Kidney epithelial cell (primary cell): ENCODE data around the gene SUPT5H. TPM values are rescaled to one million over a fixed set of nuclear protein-coding genes. Genes with fewer than 3 reads are reported as not detected.
A peak's percentile ranks its signal among the peaks of the same experiment; 100 is the strongest.

Experiments used
- DNase-seq: peaks from one replicate; pipeline ENCODE4 v3.0.0-alpha.2; 2010; ENCODE audit warnings: low read depth
- H3K27me3 ChIP-seq: 2 replicates; pipeline ENCODE4 v1.6.0; 2011; ENCODE audit warnings: low read length; ENCODE audit not compliant: control insufficient read depth, insufficient read depth
- H3K36me3 ChIP-seq: 2 replicates; pipeline ENCODE4 v1.5.1; 2011; ENCODE audit warnings: low read length; ENCODE audit not compliant: control insufficient read depth, insufficient read depth
- H3K4me3 ChIP-seq: 2 replicates; pipeline ENCODE4 v1.5.1; 2011; ENCODE audit warnings: low read depth, mild to moderate bottlenecking, control low read depth, low read length
- CTCF ChIP-seq: IDR thresholded peaks from 2 replicates; pipeline ENCODE4 v1.5.1; 2011; ENCODE audit warnings: mild to moderate bottlenecking, moderate library complexity, low read length, control low read depth, inconsistent platforms; ENCODE audit not compliant: insufficient read depth, poor library complexity, severe bottlenecking
- total RNA-seq: library from RNA; depleted of rRNA; stranded (reverse); fragments of >200 nt; gene quantifications from 2 replicates; pipeline ENCODE4 v1.2.3, GENCODE V29; 2015

SUPT5H gene
- total RNA-seq, 1 donor from 2014 or later, result 121 TPM

GRCh38 chr19:39415111-39416046 lies 30.0 kb upstream of the SUPT5H start:
- no peak for DNase-seq
- H3K4me3 ChIP-seq, result peak overlapping the region; percentile 96
- no peak for TF ChIP-seq CTCF
- H3K36me3 ChIP-seq, result peaks cover 6% of the 10 kb centered on the region
- no peaks in the 10 kb centered on the region for H3K27me3 ChIP-seq

GRCh38 chr19:39416152-39417120 lies 28.9 kb upstream of the SUPT5H start:
- DNase-seq, result no peak
- no peak overlapping the region for H3K4me3 ChIP-seq
- no peaks in the 10 kb centered on the region for H3K27me3 ChIP-seq
- no peak for TF ChIP-seq CTCF
- peaks cover 6% of the 10 kb centered on the region for H3K36me3 ChIP-seq

GRCh38 chr19:39417463-39418181 lies 27.8 kb upstream of the SUPT5H start:
- no peak for TF ChIP-seq CTCF

GRCh38 chr19:39419003-39419402 lies 26.4 kb upstream of the SUPT5H start:
- no peak for DNase-seq
- Histone ChIP-seq H3K36me3 (peaks cover 8% of the 10 kb centered on the region), H3K27me3 (no peaks in the 10 kb centered on the region), H3K4me3 (no peak overlapping the region)
- no peak for TF ChIP-seq CTCF

More at GRCh38 chr19:39417463-39418181, 27.8 kb upstream of the SUPT5H start:
- H3K4me3 ChIP-seq, result no peak overlapping the region
- no peaks in the 10 kb centered on the region for H3K27me3 ChIP-seq
- H3K36me3 ChIP-seq, result peaks cover 6% of the 10 kb centered on the region
- no peak for DNase-seq

GRCh38 chr19:39420769-39421168 lies 24.6 kb upstream of the SUPT5H start:
- Histone ChIP-seq H3K4me3 (no peak overlapping the region), H3K27me3 (no peaks in the 10 kb centered on the region), H3K36me3 (peaks cover 10% of the 10 kb centered on the region)
- no peak for DNase-seq
- TF ChIP-seq CTCF, result no peak
